ENCODE results near the gene RASA4. TPM values are rescaled to one million over a fixed set of nuclear protein-coding genes. Genes with fewer than 3 reads are reported as not detected.
A peak's percentile ranks its signal among the peaks of the same experiment; 100 is the strongest.
"Not testable (repeated sequence)": the region's sequence is repeated elsewhere in the genome, so short reads cannot be mapped to it uniquely, and the experiment has no call there.

RASA4 gene
- total and polyA plus RNA-seq, 9 of the 15 experiments (the other 6 are each of a cell fraction or from before 2014, with no cell fraction given) = 0.36 to 10.9 (median 2.8) TPM

GRCh38 chr7:102572261-102573239, 44.0 kb downstream of the RASA4 start, which contains the start of gene POLR2J3 (continued):
- TF ChIP-seq CTCF (IDR thresholded peaks at IDR 0.05 in 2 of 3, conservative IDR thresholded peaks at IDR 0.05 in 1 of 3; ENCODE audit: insufficient read depth in 2 of 3, low read depth in 1 of 3, low read length in 3 of 3) (peak in 2 of 3 experiments; percentile 34 to 37; a peak in 3 of 6 replicates), PHF8 (IDR thresholded peaks at IDR 0.05; ENCODE audit: borderline replicate concordance, low read length) (peak; percentile 43; the same call in 1 of the 2 replicates), TAF1 (IDR thresholded peaks at IDR 0.05; ENCODE audit: control insufficient read depth, extremely low read depth, insufficient read depth, low read length, severe bottlenecking) (peak; percentile 65), POLR2G (IDR thresholded peaks at IDR 0.05; ENCODE audit: low read depth, low read length) (peak; percentile 75), GABPA (tag; conservative IDR thresholded peaks at IDR 0.05; ENCODE audit: low read depth) (peak; percentile 79), CTCFL (IDR thresholded peaks at IDR 0.05; ENCODE audit: borderline replicate concordance, insufficient read depth, low read depth, low read length, poor library complexity, severe bottlenecking) (peak; percentile 56), ELF1 (tag; IDR thresholded peaks at IDR 0.05) (peak; percentile 69), HNRNPLL (IDR thresholded peaks at IDR 0.05; ENCODE audit: low read depth, low read length, poor library complexity, severe bottlenecking) (peak; percentile 20), RBBP5 (IDR thresholded peaks at IDR 0.05; ENCODE audit: borderline replicate concordance, insufficient read depth, low read length, poor library complexity, severe bottlenecking) (peak; percentile 64), ZBTB40 (IDR thresholded peaks at IDR 0.05) (0 out of 2 replicates have a peak, but pooled peaks have one; percentile 17)
- not testable (repeated sequence) for TF ChIP-seq ZBTB40 (CRISPR knock-in tag; IDR thresholded peaks at IDR 0.05)

Measured in K562 (cell line).